Measurements from ENCODE around the gene ZBTB7C. TPM values are rescaled to one million over a fixed set of nuclear protein-coding genes. Genes with fewer than 3 reads are reported as not detected.

ZBTB7C gene
- total and polyA plus RNA-seq, 9 of the 15 experiments (the other 6 are each of a cell fraction or from before 2014, with no cell fraction given) = not detected

DNA sequence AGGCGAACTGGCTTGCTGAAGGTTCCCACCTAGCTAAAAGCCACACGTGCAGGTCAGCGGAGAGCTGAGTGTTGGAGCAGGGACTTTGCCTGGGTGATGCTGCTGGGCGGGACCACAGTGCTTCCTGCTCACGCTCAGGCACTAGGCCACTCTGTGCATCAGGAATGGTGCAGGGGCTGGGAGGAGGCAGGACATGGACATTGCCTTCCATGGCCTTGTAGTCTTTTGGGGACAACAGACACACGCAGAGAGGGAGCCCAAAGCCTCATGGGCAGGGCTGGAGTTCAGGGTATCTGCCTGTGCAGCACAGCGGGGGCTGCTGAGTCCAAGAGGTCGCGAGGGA lies 207.2 kb downstream of the ZBTB7C start:
- no peak overlapping the region for H2AFZ ChIP-seq (ENCODE audit: low read depth, low read length)
- no peak for DNase-seq (ENCODE audit: extremely low read depth in 1 of 4, low spot score in 3 of 4)
- no peak overlapping the region for H3K27ac ChIP-seq (ENCODE audit: extremely low read depth, low read depth, low read length)
- H3K79me2 ChIP-seq (ENCODE audit: control insufficient read depth, insufficient read depth, low read length) = no peaks in the 10 kb centered on the region
- no peaks in the 10 kb centered on the region for H3K9me1 ChIP-seq (ENCODE audit: control insufficient read depth, insufficient read depth, low read length)
- H3K9me3 ChIP-seq (replicated peaks; ENCODE audit: control insufficient read depth, insufficient read depth, low read depth, low read length) = no peaks in the 10 kb centered on the region
- no peak overlapping the region for H3K4me3 ChIP-seq
- H3K4me2 ChIP-seq (ENCODE audit: insufficient read depth, low read length) = no peak overlapping the region
- H3K36me3 ChIP-seq (ENCODE audit: control insufficient read depth, insufficient read depth, low read length) = no peaks in the 10 kb centered on the region
- no peaks in the 10 kb centered on the region for H3K4me1 ChIP-seq (replicated peaks in 1 of 2; ENCODE audit: control insufficient read depth in 2 of 2, insufficient read depth in 2 of 2, low read length in 2 of 2)
- TF ChIP-seq ZEB2 (IDR thresholded peaks at IDR 0.05) (no peak), THAP12 (CRISPR knock-in tag; IDR thresholded peaks at IDR 0.05) (no peak), PATZ1 (CRISPR knock-in tag; IDR thresholded peaks at IDR 0.05; ENCODE audit: borderline replicate concordance) (no peak), ZNF347 (CRISPR knock-in tag; IDR thresholded peaks at IDR 0.05; ENCODE audit: low read depth) (no peak), POLR2AphosphoS5 (IDR thresholded peaks at IDR 0.05; ENCODE audit: control insufficient read depth, insufficient read depth, low read depth, low read length) (no peak)
- intact Hi-C loops (cut with micrococcal nuclease) (no loop called here), in situ Hi-C loops (cut with MboI) (no loop called here)
- no peaks in the 10 kb centered on the region for H4K20me1 ChIP-seq (replicated peaks; ENCODE audit: control insufficient read depth, insufficient read depth, low read length)
- POLR2A ChIA-PET = no interaction called here
- no peak for ATAC-seq
- 0% methylated on average over 6 of the region's 9 CpGs for WGBS (ENCODE audit: insufficient coverage, low coverage, missing lambda C conversion rate)
- FAIRE-seq = no peak
- no peak overlapping the region for H3K9ac ChIP-seq (ENCODE audit: insufficient read depth in 1 of 2, low read depth in 2 of 2, low read length in 2 of 2)
- peaks cover 0 to 20% of the 10 kb centered on the region in 2 experiments; a peak in 3 of 5 replicates for H3K27me3 ChIP-seq (ENCODE audit: control insufficient read depth in 2 of 2, insufficient read depth in 2 of 2, low read length in 2 of 2)
- no TSS peak for BruUV-seq (replicated peaks)
- CTCF ChIA-PET (ENCODE audit: low intra/inter-chr PET ratio) = no interaction called here

All from K562 (cell line).